ENCODE measurements around the gene ENTREP1. TPM values are rescaled to one million over a fixed set of nuclear protein-coding genes. Genes with fewer than 3 reads are reported as not detected.

Gene ENTREP1
- total RNA-seq, 1 experiment from 2014 or later, result 21.3 TPM

GRCh38 chr9:69295872-69296552, 29.0 kb upstream of the ENTREP1 start:
- Mint-ChIP-seq H3K27ac (0 out of 7 replicates have a peak overlapping the region, but pooled peaks of 1 of the 3 experiments have one; percentile 59), H3K4me1 (peaks cover 8 to 13% of the 10 kb centered on the region in 2 experiments), H3K9me3 (no peaks in the 10 kb centered on the region; a peak in 2 of 5 replicates), H3K27me3 (ENCODE audit: low read depth) (no peaks in the 10 kb centered on the region; the same call in 1 of the 2 replicates), H3K4me3 (no peak overlapping the region), H3K36me3 (ENCODE audit: insufficient read depth in 1 of 3, low read depth in 3 of 3) (no peaks in the 10 kb centered on the region; a peak in 1 of 7 replicates)
- Histone ChIP-seq H2BK15ac (ENCODE audit: low read depth, low read length) (no peak overlapping the region), H2AFZ (ENCODE audit: low read length) (no peak overlapping the region), H3K56ac (ENCODE audit: insufficient read length, low read depth, low read length) (no peak overlapping the region), H2BK120ac (ENCODE audit: low read depth, low read length, poor library complexity, severe bottlenecking) (no peak overlapping the region), H3K79me2 (ENCODE audit: insufficient read depth, low read length) (no peaks in the 10 kb centered on the region), H3T11ph (ENCODE audit: low read length) (no peak overlapping the region), H2BK5ac (ENCODE audit: insufficient read length, low read length) (no peak overlapping the region), H3K4me1 (ENCODE audit: insufficient read depth, low read length) (no peaks in the 10 kb centered on the region), H3K4me2 (ENCODE audit: insufficient read depth, insufficient read length, low read length) (no peak overlapping the region), H4K5ac (ENCODE audit: insufficient read length, low read depth, low read length) (no peak overlapping the region), H3K27ac (ENCODE audit: insufficient read length, low read depth, low read length) (no peak overlapping the region), H4K20me1 (ENCODE audit: control insufficient read depth, insufficient read depth, insufficient read length) (no peaks in the 10 kb centered on the region), H4K91ac (ENCODE audit: insufficient read length, low read depth, low read length) (no peak overlapping the region), H3K14ac (ENCODE audit: insufficient read depth, low read length) (no peak overlapping the region), H2BK12ac (ENCODE audit: insufficient read length, low read depth, low read length) (no peak overlapping the region), H3K23ac (ENCODE audit: insufficient read length, low read depth, low read length) (no peak overlapping the region), H3K23me2 (ENCODE audit: insufficient read length, low read depth, low read length, poor library complexity, severe bottlenecking) (no peaks in the 10 kb centered on the region), H2AK5ac (ENCODE audit: insufficient read length, low read length) (no peak overlapping the region), H3K27me3 (ENCODE audit: insufficient read depth, low read length) (no peaks in the 10 kb centered on the region), H3K9ac (ENCODE audit: extremely low read depth, insufficient read length, low read length) (no peak overlapping the region), H2BK20ac (ENCODE audit: low read depth, low read length, poor library complexity, severe bottlenecking) (no peak overlapping the region), H3K79me1 (ENCODE audit: insufficient read depth, low read depth, low read length, poor library complexity, severe bottlenecking) (no peaks in the 10 kb centered on the region), H3K9me3 (ENCODE audit: control insufficient read depth, low read depth, low read length) (no peaks in the 10 kb centered on the region), H3K18ac (ENCODE audit: insufficient read length, low read depth, low read length) (no peak overlapping the region), H4K8ac (replicated peaks; ENCODE audit: insufficient read length, low read depth, low read length) (no peak overlapping the region), H3K4ac (ENCODE audit: low read depth, low read length) (no peak overlapping the region)
- no CpG with 5 or more reads among the region's 9 CpGs for WGBS (ENCODE audit: extremely low coverage, insufficient read length, low lambda C conversion rate)
- no peak for TF ChIP-seq CTCF (conservative IDR thresholded peaks at IDR 0.05)
- DNase-seq, result no peak
